GM18502 (cell line): ENCODE results near the gene TEX11.
"Not testable (repeated sequence)": the region's sequence is repeated elsewhere in the genome, so short reads cannot be mapped to it uniquely, and the experiment has no call there.

Source experiments
- ATAC-seq: cut with Tn5 transposase; IDR thresholded peaks from one replicate; pipeline ENCODE4 v1.9.1; 2021; ENCODE audit warnings: mild to moderate bottlenecking; ENCODE audit not compliant: unreplicated experiment, poor library complexity

The TEX11 gene

GRCh38 chrX:70908541-70908940, at the start of gene TEX11:
Gene TEX11 (minus strand): TSS chrX:70908711. CDS start chrX:70907789, 922 bp downstream.
- ATAC-seq = no peak

DNA sequence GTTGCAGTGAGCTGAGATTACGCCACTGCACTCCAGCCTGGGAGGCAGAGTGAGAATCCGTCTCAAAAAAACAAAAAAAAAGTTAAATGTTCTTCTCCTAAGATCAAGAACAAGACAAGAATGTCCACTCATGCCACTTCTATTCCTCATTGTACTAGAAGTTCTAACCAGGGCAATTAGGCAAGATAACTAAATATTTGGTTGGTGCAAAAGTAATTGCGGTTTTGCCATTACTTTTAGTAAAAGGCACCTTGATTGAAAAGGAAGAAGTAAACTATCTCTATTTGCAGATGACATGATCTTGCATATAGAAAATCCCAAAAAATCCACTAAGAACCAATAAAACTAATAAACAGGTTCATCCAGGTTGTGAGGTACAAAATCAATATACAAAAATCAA, 46.4 kb upstream of the TEX11 start:
- ATAC-seq = no peak

DNA sequence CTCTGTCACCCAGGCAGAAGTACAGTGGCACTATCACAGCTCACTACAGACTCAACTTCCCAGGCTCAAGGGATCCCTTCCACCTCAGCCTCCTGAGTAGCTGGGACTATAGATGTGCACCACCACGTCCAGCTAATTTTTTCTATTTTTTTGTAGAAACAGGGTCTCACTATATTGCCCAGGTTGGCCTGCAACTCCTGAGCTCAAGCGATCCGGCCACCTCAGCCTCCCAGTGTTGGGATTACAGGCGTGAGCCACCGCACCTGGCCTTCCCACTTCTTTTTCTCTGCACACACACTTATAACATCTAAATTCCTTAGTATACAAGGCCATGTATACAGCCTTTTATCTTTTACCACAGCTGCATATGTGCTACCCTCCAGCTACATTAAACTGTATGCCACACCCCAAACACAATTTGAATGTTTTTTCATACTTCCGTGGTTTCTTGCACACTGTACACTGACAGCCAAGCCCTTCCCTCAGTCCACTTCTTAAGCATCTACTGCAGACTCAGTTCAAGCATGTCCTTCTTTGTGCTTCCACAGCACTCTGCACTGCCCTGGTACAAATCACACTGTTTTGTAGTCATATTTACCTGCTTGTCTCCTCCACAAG, 15.9 kb upstream of the TEX11 start:
- no peak for ATAC-seq

DNA sequence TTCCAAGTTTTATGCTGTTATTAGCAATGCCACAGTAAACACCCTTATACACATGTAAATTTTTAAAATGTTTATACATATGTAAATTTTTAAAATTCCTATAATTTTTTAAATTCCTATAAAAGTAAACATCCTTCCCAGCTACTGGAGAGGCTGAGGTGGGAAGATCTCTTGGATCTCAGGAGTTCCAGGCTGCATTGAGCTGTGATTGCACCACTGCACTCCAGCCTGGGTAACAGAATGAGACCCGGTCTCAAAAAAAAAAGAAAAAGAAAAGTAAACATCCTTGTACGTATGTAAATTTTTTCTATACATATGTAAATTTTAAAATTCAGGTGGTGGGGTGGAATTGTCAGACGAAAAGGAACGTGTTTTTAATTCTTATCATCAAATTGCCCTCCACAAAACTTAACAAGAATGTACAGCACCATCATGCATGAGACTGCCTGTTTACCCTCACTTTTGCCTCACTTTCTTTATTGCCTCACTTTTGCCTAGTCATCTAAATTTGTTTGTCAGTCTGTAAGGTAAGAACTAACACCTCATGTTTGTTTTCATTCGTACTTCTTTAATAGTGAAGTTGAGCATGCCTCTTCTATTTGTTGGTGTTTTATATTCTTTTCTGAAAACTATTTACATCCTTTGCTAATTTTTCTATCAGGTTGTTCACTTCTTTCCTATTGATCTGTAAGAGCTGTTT, 14.4 kb upstream of the TEX11 start:
- ATAC-seq = no peak

- no peak for ATAC-seq
Observed at GRCh38 chrX:70921709-70922352, 13.3 kb upstream of the TEX11 start.

DNA sequence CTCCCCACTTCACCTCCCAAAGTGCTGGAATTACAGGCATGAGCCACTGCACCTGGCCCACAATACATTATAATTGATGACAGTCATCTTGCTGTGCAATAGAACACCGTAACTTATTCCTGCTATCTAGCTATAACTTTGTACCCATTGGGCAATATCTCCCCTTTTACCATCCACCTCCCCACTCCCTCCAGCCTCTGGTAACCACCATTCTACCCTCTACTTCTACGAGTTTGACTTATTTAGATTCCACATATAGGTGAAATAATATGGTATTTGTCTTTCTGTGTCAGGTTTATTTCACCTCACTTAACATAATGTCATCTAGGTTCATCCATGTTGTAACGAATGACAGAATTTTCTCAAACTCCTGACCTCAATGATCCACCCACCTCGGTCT, 8.2 kb upstream of the TEX11 start:
- no peak for ATAC-seq

DNA sequence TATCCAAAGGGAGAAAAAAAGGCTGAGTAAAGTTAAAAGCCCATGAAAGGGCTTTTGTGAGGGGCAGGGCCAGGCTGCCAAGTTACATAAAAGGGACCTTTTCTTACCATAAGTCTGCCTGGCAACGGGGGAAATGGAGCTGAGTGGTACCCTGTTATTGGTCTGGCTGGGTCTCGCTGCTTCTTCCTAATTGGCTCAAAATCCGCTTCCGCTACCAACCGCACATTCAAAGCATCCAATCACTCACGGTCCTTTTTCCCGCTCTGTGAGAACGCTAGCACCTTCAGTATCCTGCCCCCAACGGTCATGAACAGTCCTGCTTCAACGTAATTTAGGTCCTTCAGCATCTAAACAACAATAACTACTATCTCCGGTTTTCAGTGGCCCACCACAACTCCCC, 611 bp downstream of the TEX11 start:
- ATAC-seq = no peak

GRCh38 chrX:70901465-70901864, 7.0 kb downstream of the TEX11 start:
- no peak for ATAC-seq

DNA sequence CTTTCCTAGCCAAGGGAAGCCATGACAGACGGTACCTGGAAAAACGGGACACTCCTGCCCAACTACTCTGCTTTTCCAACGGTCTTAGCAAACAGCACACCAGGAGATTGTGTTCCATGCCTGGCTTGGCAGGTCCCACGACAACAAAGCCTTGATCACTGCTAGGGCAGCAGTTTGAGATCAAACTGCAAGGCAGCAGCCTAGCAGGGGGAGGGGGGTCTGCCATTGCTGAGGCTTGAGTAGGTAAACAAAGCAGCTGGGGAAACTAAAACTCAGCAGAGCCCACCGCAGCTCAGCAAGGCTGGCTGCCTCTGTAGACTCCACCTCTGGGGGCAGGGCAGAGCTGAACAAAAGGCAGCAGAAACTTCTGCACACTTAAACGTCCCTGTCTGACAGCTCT, 18.1 kb downstream of the TEX11 start:
- ATAC-seq = not testable (repeated sequence)

- ATAC-seq = peak; percentile 78
Observed at GRCh38 chrX:70878902-70879301, 29.6 kb downstream of the TEX11 start.

DNA sequence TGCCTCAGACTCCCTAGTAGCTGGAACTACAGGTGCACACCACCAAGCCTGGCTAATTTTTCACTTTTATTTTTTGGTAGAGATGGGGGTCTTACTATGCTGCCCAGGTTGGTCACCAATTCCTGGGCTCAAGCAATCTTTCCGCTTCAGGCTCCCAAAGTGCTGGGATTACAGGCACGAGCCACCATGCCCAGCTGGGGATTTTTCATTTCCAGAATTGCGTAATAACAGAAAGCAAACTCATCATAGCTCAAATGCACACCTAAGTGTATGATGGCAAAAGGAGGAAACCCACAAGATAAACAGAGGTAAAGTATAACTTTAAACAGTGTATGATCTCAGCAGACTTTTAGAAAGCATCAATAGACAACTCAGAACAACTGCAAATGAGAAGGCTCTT, 56.2 kb downstream of the TEX11 start:
- ATAC-seq = no peak

DNA sequence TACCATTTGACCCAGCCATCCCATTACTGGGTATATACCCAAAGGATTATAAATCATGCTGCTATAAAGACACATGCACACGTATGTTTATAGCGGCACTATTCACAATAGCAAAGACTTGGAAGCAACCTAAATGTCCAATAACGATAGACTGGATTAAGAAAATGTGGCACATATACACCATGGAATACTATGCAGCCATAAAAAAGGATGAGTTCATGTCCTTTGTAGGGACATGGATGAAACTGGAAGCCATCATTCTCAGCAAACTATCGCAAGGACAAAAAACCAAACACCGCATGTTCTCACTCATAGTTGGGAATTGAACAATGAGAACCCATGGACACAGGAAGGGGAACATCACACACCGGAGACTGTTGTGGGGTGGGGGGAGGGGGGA, 64.4 kb downstream of the TEX11 start:
- not testable (repeated sequence) for ATAC-seq

GRCh38 chrX:70843620-70844019, 64.9 kb downstream of the TEX11 start:
- ATAC-seq = not testable (repeated sequence)

DNA sequence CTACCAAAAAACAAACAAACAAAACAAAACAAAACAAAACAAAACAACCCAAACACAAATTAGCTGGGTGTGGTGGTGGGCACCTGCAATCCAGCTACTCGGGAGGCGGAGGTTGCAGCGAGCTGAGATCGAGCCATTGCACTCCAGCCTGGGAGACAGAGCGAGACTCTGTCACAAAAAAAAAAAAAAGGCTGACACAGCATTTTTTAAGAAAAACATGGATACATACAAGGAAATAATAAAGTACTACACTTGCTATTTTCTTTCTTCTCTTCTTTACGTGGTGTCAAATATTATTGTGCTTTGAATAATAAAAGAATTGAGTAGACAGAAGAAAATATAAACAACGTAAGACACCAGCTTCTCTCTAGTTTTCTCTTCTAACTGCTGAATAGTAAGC, 73.9 kb downstream of the TEX11 start:
- no peak for ATAC-seq

DNA sequence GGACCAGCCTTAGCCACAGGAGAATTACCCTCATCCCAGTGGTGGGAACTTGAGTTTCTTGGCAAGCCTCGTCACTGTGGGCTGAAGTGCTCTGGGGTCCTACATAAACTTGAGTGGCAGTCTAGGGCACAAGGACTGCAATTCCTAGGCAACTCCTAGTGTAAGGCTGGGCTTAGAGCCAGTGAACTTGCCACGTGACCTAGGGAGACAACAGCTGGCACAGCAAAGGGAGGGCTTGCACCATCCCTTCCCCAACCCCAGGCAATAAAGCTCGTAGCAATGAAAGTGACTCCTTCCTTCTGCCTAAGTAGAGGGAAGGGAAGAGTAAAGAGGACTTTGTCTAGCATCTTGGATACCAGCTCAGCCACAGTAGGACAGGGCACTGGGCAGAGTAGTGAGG, 81.8 kb downstream of the TEX11 start:
- ATAC-seq = no peak

GRCh38 chrX:70825366-70825765, 83.1 kb downstream of the TEX11 start:
- no peak for ATAC-seq

DNA sequence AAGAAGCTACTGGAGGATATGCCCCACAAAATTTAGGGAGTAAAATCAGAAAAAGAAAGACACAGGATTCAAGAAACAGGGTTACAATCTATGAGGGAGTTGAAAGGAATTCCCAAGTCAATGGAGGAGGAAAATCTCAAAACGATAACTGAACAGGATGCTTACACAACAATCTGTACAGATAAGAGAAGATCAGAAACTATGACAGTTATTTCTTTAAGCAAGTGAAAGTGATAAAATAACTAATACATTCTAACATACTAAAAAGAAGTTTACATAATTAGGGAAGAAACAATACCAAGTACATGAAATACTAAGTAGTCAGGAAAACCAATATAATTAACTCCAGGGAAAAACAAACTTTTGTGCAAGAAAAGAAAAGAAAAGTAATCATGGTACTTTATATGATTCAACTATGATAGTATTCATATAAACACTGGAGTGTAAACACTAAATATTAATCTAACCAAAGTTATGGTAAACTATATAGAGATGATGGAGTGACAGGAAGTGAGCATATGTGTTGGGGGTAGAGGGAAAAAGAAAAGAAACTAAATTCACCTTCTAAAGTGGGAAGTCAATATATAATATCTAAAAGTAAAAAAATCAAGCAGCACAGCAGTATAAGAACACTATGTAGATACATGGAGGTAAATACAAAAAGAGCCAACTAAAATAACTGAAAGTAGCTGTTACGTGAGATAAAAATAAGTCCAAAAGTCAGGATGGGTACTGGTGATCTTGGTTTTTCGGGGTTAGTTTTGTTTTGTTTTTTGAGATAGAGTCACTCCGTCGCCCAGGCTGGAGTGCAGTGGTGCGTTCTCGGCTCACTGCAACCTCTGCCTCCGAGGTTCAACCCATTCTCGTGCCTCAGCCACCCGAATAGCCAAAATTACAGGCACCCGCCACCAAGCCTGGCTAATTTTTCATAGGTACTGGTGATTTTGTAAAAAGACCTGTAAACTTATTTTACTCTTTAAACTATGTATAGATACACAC, 99.3 kb downstream of the TEX11 start:
- no peak for ATAC-seq

GRCh38 chrX:70806081-70806480, 102.4 kb downstream of the TEX11 start:
- no peak for ATAC-seq

DNA sequence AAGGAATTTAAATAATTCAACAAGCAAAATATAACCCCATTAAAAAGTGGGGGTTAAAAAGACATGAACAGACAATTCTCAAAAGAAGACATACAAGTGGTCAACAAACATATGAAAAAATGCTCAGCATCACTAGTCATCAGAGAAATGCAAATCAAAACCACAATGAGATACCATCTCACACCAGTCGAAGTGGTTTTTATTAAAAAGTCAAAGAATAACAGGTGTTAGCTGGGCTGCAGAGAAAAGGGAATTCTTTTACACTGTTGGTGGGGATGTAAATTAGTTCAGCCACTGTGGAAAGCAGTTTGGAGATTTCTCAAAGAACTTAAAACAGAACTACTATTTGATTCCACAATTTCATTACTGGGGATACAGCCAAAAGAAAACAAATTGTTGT, 111.8 kb downstream of the TEX11 start:
- ATAC-seq = peak; percentile 56

- no peak for ATAC-seq
Observed at GRCh38 chrX:70774223-70774622, 134.3 kb downstream of the TEX11 start.
